GM12892 (cell line): ENCODE results near the gene HFM1.

Experiments
- POLR2A ChIP-seq: IDR thresholded peaks from 2 replicates; pipeline ENCODE4 v1.6.1; 2011; ENCODE audit warnings: low read depth, low read length, control low read depth
- POLR2AphosphoS5 ChIP-seq: IDR thresholded peaks from 2 replicates; pipeline ENCODE4 v1.6.1; 2011; ENCODE audit warnings: low read depth, low read length, control low read depth
- TAF1 ChIP-seq: IDR thresholded peaks from 2 replicates; pipeline ENCODE4 v1.6.1; 2011; ENCODE audit warnings: low read depth, mild to moderate bottlenecking, control low read depth, low read length, borderline replicate concordance

GRCh38 chr1:91383456-91383855, 21.2 kb downstream of the HFM1 start:
- TF ChIP-seq POLR2AphosphoS5: no peak
- no peak for TF ChIP-seq POLR2A
- TF ChIP-seq TAF1: no peak
